Measurements from ENCODE around the gene SERPINA5. TPM values are rescaled to one million over a fixed set of nuclear protein-coding genes. Genes with fewer than 3 reads are reported as not detected.
"Not testable (repeated sequence)": the region's sequence is repeated elsewhere in the genome, so short reads cannot be mapped to it uniquely, and the experiment has no call there.

SERPINA5 gene
- total RNA-seq, 8 experiments from 2014 or later: 0.50 to 6.5 (median 1.6) TPM; not detected in 2

- ATAC-seq (replicated peaks in 6 of 8): no peak
- in situ Hi-C loops (cut with MboI; ENCODE audit: low pct_unique_long_range_greater_than_20kb in 2 of 9, low sequenced_read_pairs in 9 of 9, unreplicated experiment in 9 of 9): no loop called here
- Histone ChIP-seq H3K4me1 (replicated peaks in 1 of 2) (no peaks in the 10 kb centered on the region), H3K4me3 (no peak overlapping the region), H3K27ac (no peak overlapping the region)
- 0 to 100% (median 85%) methylated on average over 1 to 4 of the region's 7 CpGs; no CpG with 5 or more reads in 3 of the 10 experiments for WGBS, 10 experiments
These were observed 50.5 kb downstream of the SERPINA5 start for GRCh38 chr14:94631536-94632304.

DNA sequence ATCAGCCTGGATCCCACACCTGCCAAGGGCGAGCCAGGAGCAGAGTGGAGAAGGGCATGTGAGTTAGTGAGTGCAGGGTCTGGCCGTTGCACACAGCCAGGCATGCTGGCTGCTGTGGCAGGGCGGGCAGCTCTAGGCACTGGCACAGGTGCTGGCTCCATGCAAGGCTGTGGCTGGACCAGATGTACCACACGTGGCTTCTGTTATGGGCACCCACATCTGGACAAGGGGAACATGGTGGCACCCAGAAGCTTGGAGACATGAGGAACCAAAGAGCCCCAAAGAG is 51.0 kb downstream of the SERPINA5 start:
- H3K4me1 ChIP-seq (replicated peaks in 1 of 2): no peaks in the 10 kb centered on the region
- in situ Hi-C loops (cut with MboI; ENCODE audit: low pct_unique_long_range_greater_than_20kb in 2 of 9, low sequenced_read_pairs in 9 of 9, unreplicated experiment in 9 of 9): no loop called here
- no peak for ATAC-seq (replicated peaks in 6 of 8)
- 40 to 57% (median 40%) methylated on average over 1 of the region's 4 CpGs; no CpG with 5 or more reads in 7 of the 10 experiments for WGBS, 10 experiments
- H3K27ac ChIP-seq: no peak overlapping the region
- H3K4me3 ChIP-seq: no peak overlapping the region

DNA sequence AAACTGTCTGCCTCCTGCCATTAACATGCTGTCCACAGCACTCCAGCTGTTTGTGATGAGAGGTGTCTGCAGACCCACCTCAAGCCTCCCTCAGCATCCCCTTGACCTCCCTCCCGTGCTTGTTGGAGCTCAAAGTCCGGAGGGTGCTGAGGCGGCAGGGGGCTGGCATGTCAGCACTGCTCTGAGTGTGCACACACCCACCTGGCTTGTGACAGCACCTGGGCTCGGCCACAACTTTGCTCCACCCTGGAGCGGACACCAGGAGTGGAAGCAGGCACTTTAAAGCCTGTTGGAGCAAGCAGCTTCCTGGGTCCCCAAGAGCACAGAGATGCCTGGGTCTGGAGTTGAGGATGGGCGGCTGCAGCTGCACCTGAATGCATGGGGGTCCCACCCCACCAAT is 51.9 kb downstream of the SERPINA5 start:
- WGBS, 10 experiments: 27 to 100% (median 76%) methylated on average over 1 to 2 of the region's 6 CpGs; no CpG with 5 or more reads in 6 of the 10 experiments
- H3K27ac ChIP-seq: no peak overlapping the region
- H3K4me3 ChIP-seq: no peak overlapping the region
- ATAC-seq (replicated peaks in 6 of 8): no peak
- H3K4me1 ChIP-seq (replicated peaks in 1 of 2): no peaks in the 10 kb centered on the region
- in situ Hi-C loops (cut with MboI; ENCODE audit: low pct_unique_long_range_greater_than_20kb in 2 of 9, low sequenced_read_pairs in 9 of 9, unreplicated experiment in 9 of 9): no loop called here

- Histone ChIP-seq H3K4me3 (no peak overlapping the region), H3K4me1 (replicated peaks in 1 of 2) (no peaks in the 10 kb centered on the region), H3K27ac (no peak overlapping the region)
- no peak for ATAC-seq (replicated peaks in 6 of 8)
- WGBS, 10 experiments: 0 to 89% (median 67%) methylated on average over 1 of the region's 1 CpG; no CpG with 5 or more reads in 1 of the 10 experiments
- in situ Hi-C loops (cut with MboI; ENCODE audit: low pct_unique_long_range_greater_than_20kb in 2 of 9, low sequenced_read_pairs in 9 of 9, unreplicated experiment in 9 of 9): no loop called here
These were observed 53.9 kb downstream of the SERPINA5 start for GRCh38 chr14:94635154-94635553.

DNA sequence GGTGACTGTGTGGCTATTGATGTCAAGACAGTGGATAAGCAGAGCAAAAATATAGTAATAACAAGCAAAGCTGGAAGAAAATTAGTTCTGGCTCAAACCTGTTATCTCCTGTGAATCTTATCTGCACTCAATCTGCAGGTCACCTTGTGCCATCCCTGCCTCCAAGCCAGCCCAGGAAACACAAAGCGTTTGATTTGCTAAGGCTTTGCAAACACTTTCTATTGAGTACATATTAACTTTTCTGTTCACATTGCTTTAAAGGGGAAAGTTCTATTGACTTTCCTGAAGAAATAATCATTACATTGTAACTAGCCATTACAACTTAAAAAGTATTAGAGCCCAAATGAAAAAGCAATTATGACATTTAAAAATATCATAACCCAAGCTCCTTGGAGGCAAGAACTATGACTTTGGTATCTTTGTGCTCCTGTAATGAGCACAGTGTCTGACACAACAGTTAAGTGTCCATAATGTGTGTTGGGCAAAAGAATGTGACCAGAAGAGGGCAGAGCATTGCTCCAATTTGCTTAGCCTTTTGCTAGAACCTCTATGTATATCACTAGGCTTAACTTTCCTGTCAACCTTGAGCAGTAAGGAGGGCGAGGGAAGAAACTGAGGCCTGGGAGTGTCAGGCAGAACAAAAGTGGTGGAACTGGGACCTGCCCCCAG is 55.7 kb downstream of the SERPINA5 start:
- Histone ChIP-seq H3K27ac (no peak overlapping the region), H3K4me3 (no peak overlapping the region), H3K4me1 (replicated peaks in 1 of 2) (no peaks in the 10 kb centered on the region)
- in situ Hi-C loops (cut with MboI; ENCODE audit: low pct_unique_long_range_greater_than_20kb in 2 of 9, low sequenced_read_pairs in 9 of 9, unreplicated experiment in 9 of 9): no loop called here
- WGBS, 10 experiments: 38 to 90% (median 50%) methylated on average over 1 to 2 of the region's 2 CpGs; no CpG with 5 or more reads in 4 of the 10 experiments
- ATAC-seq (replicated peaks in 6 of 8): peak in 1 of 8 experiments; percentile 46

- H3K4me3 ChIP-seq; ATAC-seq (replicated peaks in 6 of 8); H3K4me1 ChIP-seq (replicated peaks in 1 of 2); in situ Hi-C loops (cut with MboI; ENCODE audit: low pct_unique_long_range_greater_than_20kb in 2 of 9, low sequenced_read_pairs in 9 of 9, unreplicated experiment in 9 of 9); H3K27ac ChIP-seq: not testable (repeated sequence)
- 0 to 90% (median 80%) methylated on average over 1 to 2 of the region's 8 CpGs; no CpG with 5 or more reads in 7 of the 10 experiments for WGBS, 10 experiments
These were observed 56.6 kb downstream of the SERPINA5 start for GRCh38 chr14:94637814-94638213.

- in situ Hi-C loops (cut with MboI; ENCODE audit: low pct_unique_long_range_greater_than_20kb in 2 of 9, low sequenced_read_pairs in 9 of 9, unreplicated experiment in 9 of 9): no loop called here
- 0 to 100% (median 40%) methylated on average over 1 of the region's 2 CpGs; no CpG with 5 or more reads in 7 of the 10 experiments for WGBS, 10 experiments
- Histone ChIP-seq H3K4me1 (replicated peaks in 1 of 2) (no peaks in the 10 kb centered on the region), H3K4me3 (no peak overlapping the region), H3K27ac (no peak overlapping the region)
- ATAC-seq (replicated peaks in 6 of 8): peak in 3 of 8 experiments; percentile 46 to 54 (median 51)
These were observed 57.1 kb downstream of the SERPINA5 start for GRCh38 chr14:94638339-94638738.

DNA sequence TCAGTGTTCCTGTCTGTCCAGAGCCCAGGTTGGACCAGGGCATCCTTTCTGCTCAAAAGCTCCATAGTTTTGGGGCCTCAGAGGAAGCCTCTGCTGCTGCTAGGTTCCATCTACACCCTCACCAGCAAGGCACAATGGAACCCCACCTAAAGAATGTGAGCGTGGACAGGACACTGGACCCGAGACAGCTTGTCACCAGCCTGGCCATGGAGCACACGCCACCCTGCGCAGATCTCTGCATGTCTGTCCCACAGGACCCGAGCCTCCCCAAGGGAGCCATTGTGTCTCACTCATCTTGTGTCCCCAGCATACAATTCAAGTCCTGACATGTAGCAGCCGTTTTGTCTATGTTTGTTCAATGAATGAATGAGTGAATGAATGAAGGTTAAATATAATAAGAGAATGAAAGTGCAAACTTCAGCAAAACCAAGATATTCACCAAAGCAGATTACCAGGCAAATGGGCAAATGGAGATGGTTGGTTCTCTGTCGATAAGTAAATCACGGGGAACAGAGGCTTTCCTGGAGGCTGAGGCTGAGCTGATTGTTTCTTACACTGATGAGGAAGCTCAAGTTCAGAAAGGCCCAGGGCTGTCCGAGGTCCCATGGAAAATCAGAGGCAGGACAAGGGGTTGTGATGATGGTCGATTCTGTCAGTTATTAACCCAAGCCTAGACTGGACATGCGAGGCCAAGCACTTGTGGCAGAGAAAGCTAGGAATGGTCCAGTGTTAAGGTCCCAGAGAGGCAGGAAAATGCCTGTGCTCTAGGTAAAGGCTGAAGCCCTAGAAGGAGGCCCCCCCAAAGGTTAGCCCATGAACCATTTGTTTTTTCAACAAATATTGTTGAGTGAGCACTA is 58.0 kb downstream of the SERPINA5 start:
- no peak overlapping the region for H3K4me3 ChIP-seq
- H3K4me1 ChIP-seq (replicated peaks in 1 of 2): no peaks in the 10 kb centered on the region
- no peak overlapping the region for H3K27ac ChIP-seq
- in situ Hi-C loops (cut with MboI; ENCODE audit: low pct_unique_long_range_greater_than_20kb in 2 of 9, low sequenced_read_pairs in 9 of 9, unreplicated experiment in 9 of 9): no loop called here
- WGBS, 10 experiments: 14 to 87% (median 59%) methylated on average over 1 to 9 of the region's 11 CpGs; no CpG with 5 or more reads in 2 of the 10 experiments
- no peak for ATAC-seq (replicated peaks in 6 of 8)

DNA sequence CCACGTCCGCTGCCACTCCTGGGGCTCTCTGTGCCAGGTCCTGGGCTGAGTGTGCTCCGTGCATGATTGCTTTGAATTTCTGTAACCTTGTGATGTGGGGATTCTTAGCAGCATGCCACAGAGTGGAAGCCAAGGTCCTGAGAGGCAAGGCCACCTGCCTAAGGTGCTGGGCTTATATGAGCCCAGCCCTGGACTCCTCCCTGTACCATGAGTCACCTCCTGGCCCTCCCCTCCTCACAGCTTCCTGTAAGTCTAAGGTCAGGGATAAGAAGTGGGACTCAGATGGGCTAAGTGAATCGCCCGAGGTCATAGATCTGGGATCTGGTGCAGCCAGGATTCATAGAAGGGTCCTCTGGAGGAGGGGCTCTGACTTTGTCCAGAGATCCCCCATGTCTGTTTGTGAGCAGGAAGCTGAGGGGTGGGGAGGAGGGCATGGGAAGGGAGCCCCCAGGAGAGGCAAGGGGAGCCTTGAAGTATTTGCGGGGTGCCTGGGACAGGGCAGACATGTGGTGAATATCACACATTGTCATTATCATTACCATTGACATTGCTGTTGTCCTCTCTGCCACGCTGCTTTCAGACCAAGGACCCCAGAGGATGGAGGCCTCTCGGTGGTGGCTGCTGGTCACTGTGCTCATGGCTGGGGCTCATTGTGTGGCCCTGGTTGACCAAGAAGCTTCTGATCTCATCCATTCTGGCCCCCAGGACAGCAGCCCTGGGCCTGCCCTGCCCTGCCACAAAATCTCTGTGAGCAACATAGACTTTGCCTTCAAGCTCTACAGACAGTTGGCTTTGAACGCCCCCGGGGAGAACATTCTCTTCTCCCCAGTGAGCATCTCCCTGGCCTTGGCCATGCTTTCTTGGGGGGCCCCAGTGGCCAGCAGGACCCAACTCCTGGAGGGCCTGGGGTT is 59.8 kb downstream of the SERPINA5 start:
- ATAC-seq (replicated peaks in 6 of 8): no peak
- H3K4me1 ChIP-seq (replicated peaks in 1 of 2): no peaks in the 10 kb centered on the region
- H3K27ac ChIP-seq: no peak overlapping the region
- in situ Hi-C loops (cut with MboI; ENCODE audit: low pct_unique_long_range_greater_than_20kb in 2 of 9, low sequenced_read_pairs in 9 of 9, unreplicated experiment in 9 of 9): no loop called here
- WGBS, 10 experiments: 80 to 100% (median 90%) methylated on average over 1 to 4 of the region's 10 CpGs; no CpG with 5 or more reads in 6 of the 10 experiments
- no peak overlapping the region for H3K4me3 ChIP-seq

DNA sequence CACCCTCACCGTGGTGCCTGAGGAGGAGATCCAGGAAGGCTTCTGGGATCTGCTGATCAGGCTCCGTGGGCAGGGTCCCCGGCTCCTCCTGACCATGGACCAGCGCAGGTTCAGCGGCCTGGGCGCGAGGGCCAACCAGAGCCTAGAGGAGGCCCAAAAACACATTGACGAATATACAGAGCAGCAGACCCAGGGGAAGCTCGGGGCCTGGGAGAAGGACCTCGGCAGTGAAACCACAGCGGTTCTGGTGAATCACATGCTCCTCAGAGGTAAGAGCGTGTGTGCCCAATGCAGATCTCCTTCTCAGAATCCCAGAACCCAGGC is 60.4 kb downstream of the SERPINA5 start:
- no peak for ATAC-seq (replicated peaks in 6 of 8)
- in situ Hi-C loops (cut with MboI; ENCODE audit: low pct_unique_long_range_greater_than_20kb in 2 of 9, low sequenced_read_pairs in 9 of 9, unreplicated experiment in 9 of 9): no loop called here
- no peak overlapping the region for H3K27ac ChIP-seq
- H3K4me1 ChIP-seq (replicated peaks in 1 of 2): no peaks in the 10 kb centered on the region
- H3K4me3 ChIP-seq: no peak overlapping the region
- 40 to 100% (median 93%) methylated on average over 1 to 5 of the region's 12 CpGs; no CpG with 5 or more reads in 4 of the 10 experiments for whole genome bisulfite sequencing, 10 experiments

Data from motor neuron (in vitro differentiated cells).